Stimulated activated CD8-positive, alpha-beta memory T cell treated with anti-CD3 and anti-CD28 coated beads, Interleukin-15, amount 100 ng/mL, for 24 hours (primary cell): ENCODE measurements around the gene LAMA2.

ENCODE experiments used
- DNase-seq: peaks from one replicate; pipeline ENCODE4 v3.0.0-alpha.2; 2020; ENCODE audit warnings: low read depth

LAMA2 gene

DNA sequence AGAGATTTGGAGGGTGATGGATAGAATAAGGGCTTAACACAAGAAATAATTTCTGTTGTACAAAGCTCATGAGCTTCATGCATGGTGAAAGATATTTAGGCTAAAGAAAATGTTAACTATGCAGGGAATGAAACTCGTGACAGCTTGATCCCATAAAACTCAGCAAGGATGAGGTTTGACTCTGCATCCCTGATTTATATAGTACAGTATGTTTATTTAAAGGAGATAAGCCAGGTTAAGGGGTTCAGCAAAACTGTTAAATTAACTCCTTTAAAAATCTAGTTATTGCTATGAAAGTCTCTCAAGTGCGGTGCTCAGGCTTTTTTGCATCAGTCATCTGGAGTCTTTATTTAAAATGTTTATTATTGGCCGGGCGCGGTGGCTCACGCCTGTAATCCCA, 326.4 kb downstream of the LAMA2 start:
- no peak for DNase-seq

DNA sequence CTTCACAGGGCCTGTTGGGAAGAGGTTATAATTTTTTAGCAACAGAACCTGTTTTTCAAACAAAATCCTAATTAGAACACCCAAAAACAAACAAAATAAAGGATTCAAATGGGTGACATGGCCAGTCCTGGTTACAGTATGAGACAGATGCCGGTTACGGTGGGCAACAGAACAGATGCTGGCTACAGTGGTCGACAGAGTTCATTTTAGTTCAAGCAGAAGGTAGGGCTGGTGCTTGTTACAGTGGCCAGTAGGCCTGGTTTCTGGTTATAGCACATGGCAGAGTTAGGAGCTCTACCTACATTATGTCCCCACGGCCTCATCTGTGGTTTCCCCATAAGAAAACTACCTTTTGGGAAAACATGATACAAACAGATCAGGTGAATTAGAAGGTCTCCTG, 327.7 kb downstream of the LAMA2 start:
- no peak for DNase-seq

DNA sequence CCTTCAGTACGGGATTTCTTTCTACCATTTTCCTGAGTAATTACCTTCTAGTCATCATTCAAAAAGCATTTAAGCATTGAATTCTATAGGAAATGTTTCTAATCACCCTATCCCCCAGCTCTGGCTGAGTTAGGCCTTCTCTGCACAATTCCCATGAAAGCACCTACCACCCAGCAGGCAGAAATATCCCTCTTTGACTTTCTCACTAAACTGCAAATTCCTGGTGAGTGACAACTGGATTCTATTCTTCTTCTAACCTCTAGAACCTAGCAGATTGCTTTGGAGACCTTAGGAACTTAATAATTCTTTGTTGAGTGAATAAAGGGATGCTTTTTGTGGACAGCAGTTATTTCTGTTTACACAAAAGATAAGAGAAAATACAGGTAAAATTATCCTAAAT, 328.7 kb downstream of the LAMA2 start:
- DNase-seq = no peak

DNA sequence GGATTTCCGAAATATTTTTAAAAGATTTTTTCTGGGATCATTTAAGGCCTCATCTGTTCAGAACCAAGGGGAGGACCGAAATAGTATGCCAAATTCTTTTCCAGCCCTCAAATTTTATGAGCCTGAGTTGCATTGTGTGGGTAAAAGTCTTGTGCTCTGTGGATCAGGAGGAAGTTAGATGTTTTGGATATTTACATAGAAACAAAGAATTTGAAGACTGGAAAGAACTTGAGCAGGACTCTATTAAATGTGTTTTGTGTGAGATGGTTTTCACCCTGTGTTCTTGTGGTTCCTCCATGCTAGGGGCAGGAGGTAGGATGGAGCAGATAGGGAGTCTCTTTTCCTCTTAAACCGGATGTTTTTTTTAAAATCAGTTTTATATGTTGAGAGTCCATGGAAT, 329.1 kb downstream of the LAMA2 start:
- DNase-seq = no peak

- DNase-seq = no peak
Observed at GRCh38 chr6:129215246-129215645, 332.3 kb downstream of the LAMA2 start.

GRCh38 chr6:129215916-129216520, 333.1 kb downstream of the LAMA2 start:
- DNase-seq = no peak

DNA sequence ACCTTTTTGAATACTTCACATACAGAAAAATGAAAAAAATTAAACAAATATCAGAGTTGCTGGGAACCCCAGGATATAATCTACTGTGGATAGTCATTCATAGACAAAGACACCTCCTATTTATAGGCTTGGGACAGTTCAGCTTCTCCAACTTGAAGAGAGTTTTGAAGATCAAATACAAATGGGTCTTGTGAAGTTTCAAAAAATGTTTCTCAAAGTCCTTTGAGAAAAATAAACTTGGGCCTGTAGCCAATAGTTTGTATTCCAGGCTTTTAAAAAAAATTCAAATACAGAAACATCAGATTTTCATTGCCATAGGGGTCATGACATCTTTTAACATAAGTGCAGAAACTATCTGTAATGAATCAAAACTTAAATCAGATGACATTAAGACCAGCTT, 334.8 kb downstream of the LAMA2 start:
- no peak for DNase-seq

- no peak for DNase-seq
Observed at GRCh38 chr6:129233458-129234134, 350.7 kb downstream of the LAMA2 start.

DNA sequence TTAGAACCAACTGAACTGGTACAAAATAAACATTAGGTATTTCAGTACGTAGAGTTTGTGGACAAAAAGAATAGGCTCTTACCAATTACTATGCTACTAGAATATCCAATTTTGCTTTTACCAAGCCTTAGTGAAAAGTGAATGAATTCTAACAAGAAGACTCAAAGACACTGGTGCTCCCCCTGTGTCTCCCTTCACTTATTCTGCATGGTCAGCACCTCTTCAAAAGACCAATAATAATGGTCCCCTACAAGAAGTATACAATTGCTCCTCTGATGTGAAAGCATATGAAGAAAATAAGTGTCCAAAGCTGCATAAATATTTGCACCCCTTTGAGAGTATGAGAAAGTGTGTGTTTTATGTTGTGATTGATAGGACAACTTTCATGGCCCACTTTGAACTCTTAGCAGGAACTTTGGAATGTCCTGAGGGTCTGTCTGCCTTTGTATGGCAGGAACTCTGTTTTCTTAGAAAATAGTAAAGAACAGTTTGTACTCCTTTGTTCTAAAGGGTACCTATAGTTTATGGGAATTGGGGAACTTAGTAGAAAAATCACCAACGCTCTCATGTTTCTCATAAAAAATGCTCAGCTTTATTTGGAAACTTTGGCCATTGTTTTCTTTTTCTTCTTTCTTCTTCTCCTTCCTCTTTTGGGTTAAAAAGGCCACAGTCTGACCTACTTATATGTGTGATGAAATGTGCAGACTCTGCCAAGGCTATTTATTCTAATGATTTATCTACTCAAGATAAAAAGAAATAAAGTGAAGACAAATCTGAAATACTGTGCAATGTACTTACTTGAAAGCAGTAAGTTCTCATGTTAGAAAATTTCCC, 352.4 kb downstream of the LAMA2 start:
- DNase-seq = no peak

DNA sequence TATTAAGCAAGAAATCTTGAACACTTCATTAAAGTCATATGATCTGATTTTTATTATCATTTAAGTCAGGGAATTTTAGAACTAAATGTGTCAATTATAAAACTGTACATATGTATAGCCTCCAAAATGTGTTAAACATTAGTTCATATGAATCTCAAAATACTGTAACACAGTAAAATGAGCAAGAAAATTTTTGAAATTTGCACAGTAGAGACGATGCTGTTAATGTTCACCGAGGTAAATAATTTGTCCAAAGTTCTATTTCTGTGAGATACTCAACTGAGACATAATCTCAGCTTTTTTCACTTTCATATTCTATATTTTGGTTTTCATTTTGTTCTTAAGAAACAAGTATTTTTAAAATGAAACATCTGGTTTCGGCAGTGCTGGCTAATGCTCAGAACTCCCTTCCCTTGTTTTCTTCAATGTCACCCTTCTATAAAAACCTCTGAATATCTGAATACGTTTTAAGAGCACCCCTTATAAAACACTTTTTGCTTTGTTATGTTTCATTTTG, 353.1 kb downstream of the LAMA2 start:
- DNase-seq = no peak

- DNase-seq = no peak
Observed at GRCh38 chr6:129238991-129239390, 356.1 kb downstream of the LAMA2 start.

DNA sequence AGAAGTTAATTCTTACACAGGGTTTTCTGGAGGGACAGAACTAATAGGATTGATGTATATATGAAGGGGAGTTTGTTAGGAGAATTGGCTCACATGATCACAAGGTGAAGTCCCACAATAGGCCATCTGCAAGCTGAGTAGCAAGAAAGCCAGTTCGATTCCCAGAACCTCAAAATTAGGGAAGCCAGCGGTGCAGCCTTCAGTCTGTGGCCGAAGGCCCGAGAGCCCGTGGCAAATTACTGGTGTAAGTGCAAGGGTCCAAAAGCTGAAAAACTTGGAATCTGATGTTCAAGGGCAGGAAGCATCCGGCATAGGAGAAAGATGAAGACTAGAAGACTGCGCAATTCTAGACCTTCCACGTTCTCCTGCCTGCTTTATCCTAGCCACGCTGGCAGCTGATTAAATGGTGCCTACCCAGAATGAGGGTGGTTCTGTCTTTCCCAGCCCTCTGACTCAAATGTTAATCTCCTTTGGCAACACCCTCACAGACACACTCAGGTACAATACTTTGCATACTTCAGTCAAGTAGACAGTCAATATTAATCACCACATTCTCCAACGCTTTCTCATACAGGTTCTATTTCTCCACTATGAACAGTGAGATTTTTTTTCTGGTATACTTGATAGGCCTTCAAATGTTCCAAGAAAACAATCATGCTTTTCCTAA, 357.0 kb downstream of the LAMA2 start:
- no peak for DNase-seq

- no peak for DNase-seq
Observed at GRCh38 chr6:129240492-129240853, 357.5 kb downstream of the LAMA2 start.

DNA sequence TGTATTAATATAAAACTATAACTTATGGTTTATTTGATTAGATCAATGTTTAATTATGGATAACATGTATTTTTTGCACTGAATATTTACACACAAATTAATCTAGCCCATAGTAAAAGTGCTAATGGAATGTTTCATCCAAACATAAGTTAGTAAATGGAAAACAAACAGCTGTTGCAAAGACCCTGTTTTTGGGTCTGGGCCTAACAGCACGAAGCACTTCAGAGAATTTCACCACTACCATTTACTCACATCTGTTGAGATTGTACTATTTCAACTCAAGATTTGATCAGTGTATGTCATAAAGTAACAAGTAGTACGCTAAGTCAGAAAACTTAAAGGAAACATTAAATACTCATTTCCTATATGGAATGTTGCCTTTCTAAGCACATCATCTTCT, 359.6 kb downstream of the LAMA2 start:
- DNase-seq = no peak

GRCh38 chr6:129243377-129243776, 360.4 kb downstream of the LAMA2 start:
- no peak for DNase-seq

DNA sequence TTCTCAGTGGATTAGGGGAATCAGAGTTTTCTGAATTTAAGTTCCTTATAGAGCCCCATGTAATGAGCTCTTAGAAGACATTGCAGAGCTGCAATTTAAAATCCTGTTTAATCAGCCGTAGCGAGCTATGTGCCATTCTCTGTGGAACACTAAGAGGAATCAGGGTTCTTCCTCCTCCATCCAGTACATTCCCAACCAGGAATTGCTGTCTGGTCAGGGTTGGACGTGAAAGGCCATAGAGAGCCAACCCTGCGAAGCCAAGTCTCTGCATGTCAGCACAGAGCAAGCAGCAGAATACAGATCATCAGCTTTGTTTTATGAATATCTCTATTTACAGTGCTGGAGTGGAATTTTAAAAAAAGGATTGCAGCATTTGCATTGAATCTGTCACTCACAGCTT, 366.0 kb downstream of the LAMA2 start:
- no peak for DNase-seq

- no peak for DNase-seq
Observed at GRCh38 chr6:129251669-129252376, 368.9 kb downstream of the LAMA2 start.

DNA sequence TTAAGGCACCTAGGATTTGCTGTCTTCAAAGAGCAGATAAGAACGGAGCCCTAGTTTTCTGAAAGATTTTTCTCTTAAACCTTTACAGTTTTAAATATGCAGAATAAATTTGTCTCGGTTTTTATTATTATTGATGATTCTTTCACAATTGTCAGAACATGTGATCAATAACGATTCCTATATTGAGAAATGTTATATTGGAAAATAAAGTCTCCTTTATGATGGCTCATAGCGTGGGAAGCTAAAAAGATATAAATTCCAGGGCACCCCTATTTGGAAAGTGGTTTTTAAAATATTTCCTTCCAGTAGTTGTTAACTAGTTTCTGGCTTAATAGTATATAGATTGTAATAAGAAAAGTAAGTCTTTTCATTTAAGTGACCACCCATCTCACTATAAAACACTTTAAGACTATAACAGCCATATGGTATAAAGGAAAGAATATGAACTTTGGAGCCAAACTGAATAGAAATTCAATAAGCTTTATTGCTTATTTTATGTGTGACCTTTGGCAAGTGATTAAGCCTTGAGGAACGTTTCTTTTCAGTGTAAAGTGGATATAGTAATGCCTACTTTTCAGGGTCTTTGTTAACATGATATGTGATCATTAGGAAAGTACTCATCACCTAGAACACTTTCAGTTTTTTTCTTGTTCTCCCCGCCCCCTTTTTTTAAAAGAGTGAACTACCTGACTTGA, 369.6 kb downstream of the LAMA2 start:
- no peak for DNase-seq

DNA sequence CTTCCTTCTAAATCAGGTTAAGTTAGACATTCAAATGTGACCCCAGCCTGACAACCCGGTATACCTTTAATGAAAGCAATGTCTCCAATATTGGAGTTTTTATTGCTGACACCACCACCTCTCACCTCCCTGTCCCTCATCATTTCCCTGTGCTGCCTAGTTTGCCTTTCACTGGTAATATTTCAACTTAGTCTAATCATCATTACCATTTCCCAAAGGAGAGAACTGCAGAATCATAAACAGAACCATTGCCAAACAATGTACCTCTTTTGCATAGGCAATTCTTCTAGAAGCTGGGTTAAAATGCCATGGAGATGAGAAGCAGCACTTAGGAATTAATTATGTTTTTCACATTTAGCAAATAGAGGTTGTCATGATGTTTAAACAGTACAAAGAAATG, 370.3 kb downstream of the LAMA2 start:
- DNase-seq = no peak

- DNase-seq = no peak
Observed at GRCh38 chr6:129253727-129254126, 370.8 kb downstream of the LAMA2 start.

GRCh38 chr6:129257196-129257595, 374.3 kb downstream of the LAMA2 start:
- DNase-seq = no peak
